GM21825 (cell line): ENCODE measurements around the gene SPTAN1.
A peak's percentile ranks its signal among the peaks of the same experiment; 100 is the strongest.
"Not testable (repeated sequence)": the region's sequence is repeated elsewhere in the genome, so short reads cannot be mapped to it uniquely, and the experiment has no call there.

ENCODE experiments used
- ATAC-seq: cut with Tn5 transposase; IDR thresholded peaks from one replicate; pipeline ENCODE4 v1.9.1; 2021; ENCODE audit warnings: mild to moderate bottlenecking, moderate library complexity; ENCODE audit not compliant: unreplicated experiment

Gene SPTAN1

DNA sequence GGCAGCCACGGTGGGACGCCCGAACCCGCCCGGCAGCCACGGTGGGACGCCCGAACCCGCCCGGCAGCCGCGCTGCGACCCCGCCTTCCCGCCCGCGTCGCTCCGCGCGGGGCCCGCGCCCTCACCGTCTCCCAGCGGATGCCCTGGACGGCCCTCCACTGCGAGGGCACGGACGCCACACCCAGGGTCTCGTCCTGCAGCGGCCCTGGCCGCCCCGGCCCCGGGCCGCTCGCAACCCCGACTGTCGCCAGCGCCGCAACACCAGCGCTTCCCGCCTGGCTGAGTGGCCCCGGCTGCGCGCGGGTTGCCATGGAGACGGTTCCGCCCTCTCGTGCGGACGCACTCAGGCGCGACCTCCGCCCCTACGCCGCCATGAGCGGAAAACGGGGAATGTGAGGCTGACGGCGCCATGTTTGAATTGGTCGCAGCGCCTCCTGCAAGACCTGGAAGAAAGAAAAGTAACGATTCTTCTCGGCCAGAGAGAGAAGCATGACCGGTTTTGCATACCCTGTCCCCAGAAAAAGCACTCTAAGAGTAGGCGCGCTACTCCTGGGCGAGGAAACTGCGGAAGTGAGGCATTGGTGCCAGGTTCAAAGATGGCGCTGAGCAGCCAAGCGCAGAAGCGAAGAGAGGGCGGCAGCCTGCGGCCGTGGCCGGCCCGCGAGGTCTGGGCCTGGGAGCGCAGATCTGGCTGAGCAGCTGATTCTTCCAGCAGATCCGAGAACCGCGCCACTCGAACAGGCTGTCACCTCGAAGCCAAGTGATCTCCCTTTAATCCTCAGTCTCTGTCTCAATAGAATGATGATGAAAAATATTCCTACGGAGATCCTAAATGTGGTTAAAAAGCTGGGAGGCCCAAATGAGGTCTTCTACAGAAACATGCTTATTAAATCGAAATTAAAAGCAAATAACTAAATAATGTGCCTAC, 104.3 kb downstream of the SPTAN1 start, which contains the start of gene DYNC2I2:
TSS of gene DYNC2I2 (minus strand) at position 432 of the 928 bp plus-strand sequence. CDS start at position 311, 121 bp downstream.
- peak; percentile 69 for ATAC-seq

DNA sequence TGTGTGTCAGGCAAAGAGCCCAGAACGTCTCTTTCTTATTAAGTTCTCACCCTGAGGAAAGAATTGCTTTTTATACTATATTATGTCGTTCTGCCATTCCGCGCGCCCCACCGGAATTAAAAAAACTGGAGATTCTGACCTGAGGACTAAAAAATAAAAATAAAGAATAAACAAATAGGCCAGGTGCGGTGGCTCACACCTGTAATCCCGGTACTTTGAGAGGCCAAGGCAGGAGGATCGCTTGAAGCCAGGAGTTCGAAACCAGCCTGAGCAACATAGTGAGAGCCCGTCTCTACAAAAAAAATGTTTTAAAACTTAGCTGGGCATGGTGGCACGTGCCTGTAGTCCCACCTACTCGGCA, 104.9 kb downstream of the SPTAN1 start:
- ATAC-seq: no peak

- ATAC-seq: no peak
Measured at GRCh38 chr9:128657796-128658195, 105.4 kb downstream of the SPTAN1 start.

- not testable (repeated sequence) for ATAC-seq
Measured at GRCh38 chr9:128666481-128666941, 114.1 kb downstream of the SPTAN1 start.

- ATAC-seq: no peak
Measured at GRCh38 chr9:128669786-128670185, 117.4 kb downstream of the SPTAN1 start.

DNA sequence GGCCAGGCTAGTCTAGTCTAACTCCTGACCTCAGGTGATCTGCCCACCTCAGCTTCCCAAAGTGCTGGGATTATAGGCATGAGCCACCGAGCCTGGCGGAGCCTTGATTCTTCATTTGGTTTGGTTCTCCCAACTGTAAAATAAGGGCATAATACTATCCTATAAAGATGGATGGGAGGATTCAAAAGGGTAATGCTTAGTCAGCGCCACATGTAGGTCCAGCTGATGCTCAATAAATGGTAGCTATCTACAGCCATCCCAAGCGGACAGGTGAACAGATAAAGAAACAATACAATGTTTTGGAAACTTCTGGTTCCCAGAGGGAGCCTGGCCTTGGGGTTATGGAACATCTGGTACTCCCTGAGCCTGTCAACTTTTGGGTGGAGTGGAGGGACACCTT, 123.0 kb downstream of the SPTAN1 start:
- no peak for ATAC-seq

GRCh38 chr9:128677794-128678193, 125.4 kb downstream of the SPTAN1 start:
- no peak for ATAC-seq
